ENCODE measurements around the gene MSS51.
"Not testable (repeated sequence)": the region's sequence is repeated elsewhere in the genome, so short reads cannot be mapped to it uniquely, and the experiment has no call there.

Gene MSS51

GRCh38 chr10:73413528-73414229 lies 19.7 kb downstream of the MSS51 start, which contains the start of gene ANXA7:
TSS of gene ANXA7 (minus strand) at chr10:73414058. CDS start at chr10:73400856, 13,202 bp downstream.
- peak; percentile 91 for DNase-seq

- peak; percentile 39 for DNase-seq
Observed at GRCh38 chr10:73413108-73413527, 20.2 kb downstream of the MSS51 start.

GRCh38 chr10:73410897-73411296 lies 22.5 kb downstream of the MSS51 start:
- no peak for DNase-seq

GRCh38 chr10:73408978-73409521 lies 24.3 kb downstream of the MSS51 start:
- no peak for DNase-seq

GRCh38 chr10:73408061-73408460 lies 25.3 kb downstream of the MSS51 start:
- DNase-seq, result no peak

GRCh38 chr10:73407495-73407894 lies 25.9 kb downstream of the MSS51 start:
- DNase-seq, result no peak

GRCh38 chr10:73406846-73407245 lies 26.5 kb downstream of the MSS51 start:
- DNase-seq, result no peak

GRCh38 chr10:73405556-73405955 lies 27.8 kb downstream of the MSS51 start:
- no peak for DNase-seq

- DNase-seq, result no peak
Observed at GRCh38 chr10:73404690-73405089, 28.7 kb downstream of the MSS51 start.

- DNase-seq, result no peak
Observed at GRCh38 chr10:73401636-73402035, 31.7 kb downstream of the MSS51 start.

- no peak for DNase-seq
Observed at GRCh38 chr10:73399063-73399462, 34.3 kb downstream of the MSS51 start.

GRCh38 chr10:73398024-73398423 lies 35.3 kb downstream of the MSS51 start:
- no peak for DNase-seq

GRCh38 chr10:73394325-73394724 lies 39.0 kb downstream of the MSS51 start:
- DNase-seq, result not testable (repeated sequence)

GRCh38 chr10:73388228-73388627 lies 45.1 kb downstream of the MSS51 start:
- no peak for DNase-seq

- no peak for DNase-seq
Observed at GRCh38 chr10:73386583-73386982, 46.8 kb downstream of the MSS51 start.

GRCh38 chr10:73379064-73379748 lies 54.2 kb downstream of the MSS51 start:
- no peak for DNase-seq

- DNase-seq, result no peak
Observed at GRCh38 chr10:73376679-73377078, 56.7 kb downstream of the MSS51 start.

Measured in CD4-positive, alpha-beta T cell treated with Interferon gamma for 1 hour (primary cell).